Mesenchymal stem cell (in vitro differentiated cells and primary cell): ENCODE results near the gene CARD11.

Source experiments
- DNase-seq: peaks from one replicate; pipeline ENCODE4 v3.0.0-alpha.2; 2013
- H2AFZ ChIP-seq: one replicate; pipeline ENCODE4 v1.6.1; 2013; ENCODE audit warnings: low read depth, mild to moderate bottlenecking, control low read depth, inconsistent platforms, low read length, moderate library complexity
- H2AK5ac ChIP-seq: 2 replicates; pipeline ENCODE4 v1.6.1; 2013; ENCODE audit warnings: low read length, moderate library complexity, mild to moderate bottlenecking, inconsistent platforms; ENCODE audit not compliant: severe bottlenecking
- H2BK120ac ChIP-seq: one replicate; pipeline ENCODE4 v1.6.1; 2013; ENCODE audit warnings: low read depth, mild to moderate bottlenecking, inconsistent platforms, low read length, moderate library complexity
- H2BK12ac ChIP-seq, 2 experiments: one replicate each; pipeline ENCODE4 v1.6.1; 2013; ENCODE audit warnings: inconsistent platforms in 2 of 2, low read length in 2 of 2, mild to moderate bottlenecking in 2 of 2, moderate library complexity in 2 of 2, control low read depth in 1 of 2
- H2BK15ac ChIP-seq: one replicate; pipeline ENCODE4 v1.6.1; 2013; ENCODE audit warnings: mild to moderate bottlenecking, low read depth, inconsistent platforms; ENCODE audit not compliant: poor library complexity, severe bottlenecking
- H2BK5ac ChIP-seq: 2 replicates; pipeline ENCODE4 v1.6.1; 2013; ENCODE audit warnings: low read depth, mild to moderate bottlenecking, low read length, control low read depth, inconsistent platforms; ENCODE audit not compliant: poor library complexity, severe bottlenecking
- H3K14ac ChIP-seq, 2 experiments: one replicate each; pipeline ENCODE4 v1.6.1; 2013; ENCODE audit warnings: inconsistent platforms in 2 of 2, low read length in 2 of 2, control low read depth in 1 of 2, mild to moderate bottlenecking in 1 of 2, moderate library complexity in 1 of 2
- H3K18ac ChIP-seq, 2 experiments: one replicate each; pipeline ENCODE4 v1.6.1; 2013; ENCODE audit warnings: inconsistent platforms in 2 of 2, low read length in 2 of 2, control low read depth in 1 of 2, low read depth in 1 of 2, mild to moderate bottlenecking in 1 of 2
- H3K23ac ChIP-seq, 2 experiments: one replicate each; pipeline ENCODE4 v1.6.1; 2013; ENCODE audit warnings: inconsistent platforms in 2 of 2, low read length in 2 of 2, mild to moderate bottlenecking in 2 of 2, moderate library complexity in 2 of 2, control low read depth in 1 of 2
- H3K27ac ChIP-seq: 2 replicates; pipeline ENCODE4 v1.5.1; 2013; ENCODE audit warnings: mild to moderate bottlenecking, moderate library complexity, low read length, control low read depth, inconsistent platforms; ENCODE audit not compliant: poor library complexity, severe bottlenecking
- H3K27me3 ChIP-seq, 2 experiments: 2 replicates each; pipeline versions ENCODE4 v1.6.1 to v1.7.0; 2013; ENCODE audit warnings: low read length in 2 of 2, mild to moderate bottlenecking in 2 of 2, moderate library complexity in 2 of 2, control low read depth in 1 of 2, inconsistent platforms in 1 of 2; ENCODE audit not compliant: control insufficient read depth in 1 of 2, insufficient read depth in 1 of 2
- H3K36me3 ChIP-seq, 2 experiments: 2 replicates each; pipeline versions ENCODE4 v1.6.1 to v1.7.0; 2013; ENCODE audit warnings: low read length in 2 of 2, control low read depth in 1 of 2, inconsistent platforms in 1 of 2, low read depth in 1 of 2, mild to moderate bottlenecking in 1 of 2; ENCODE audit not compliant: insufficient read depth in 2 of 2, control insufficient read depth in 1 of 2
- H3K4ac ChIP-seq, 2 experiments: one replicate each; pipeline ENCODE4 v1.6.1; 2013; ENCODE audit warnings: inconsistent platforms in 2 of 2, low read length in 2 of 2, mild to moderate bottlenecking in 2 of 2, moderate library complexity in 2 of 2, control low read depth in 1 of 2, low read depth in 1 of 2
- H3K4me1 ChIP-seq: 2 replicates; pipeline ENCODE4 v1.6.1; 2013; ENCODE audit warnings: low read depth, low read length, control low read depth; ENCODE audit not compliant: control insufficient read depth, insufficient read depth
- H3K4me2 ChIP-seq: 2 replicates; pipeline ENCODE4 v1.6.1; 2013; ENCODE audit warnings: low read length, mild to moderate bottlenecking, inconsistent platforms; ENCODE audit not compliant: poor library complexity, severe bottlenecking
- H3K4me3 ChIP-seq, 2 experiments: 2 replicates each; pipeline versions ENCODE4 v1.5.1 to v1.7.0; 2013; ENCODE audit warnings: low read length in 2 of 2, mild to moderate bottlenecking in 2 of 2, control low read depth in 1 of 2, low read depth in 1 of 2; ENCODE audit not compliant: insufficient read depth in 1 of 2
- H3K79me1 ChIP-seq: replicated peaks from 2 replicates; pipeline ENCODE4 v1.6.1; 2013; ENCODE audit warnings: mild to moderate bottlenecking, control low read depth, low read length, inconsistent platforms; ENCODE audit not compliant: poor library complexity, severe bottlenecking
- H3K9ac ChIP-seq: 2 replicates; pipeline ENCODE4 v1.7.0; 2013; ENCODE audit warnings: mild to moderate bottlenecking, low read length, moderate library complexity
- H3K9me3 ChIP-seq: 2 replicates; pipeline ENCODE4 v1.7.0; 2013; ENCODE audit warnings: mild to moderate bottlenecking, low read length; ENCODE audit not compliant: control insufficient read depth
- H4K8ac ChIP-seq: one replicate; pipeline ENCODE4 v1.6.1; 2013; ENCODE audit warnings: inconsistent platforms, mild to moderate bottlenecking, low read length, moderate library complexity
- H4K91ac ChIP-seq: one replicate; pipeline ENCODE4 v1.6.1; 2013; ENCODE audit warnings: mild to moderate bottlenecking, low read length, inconsistent platforms
- WGBS: methylation state at CpG from one replicate; pipeline ENCODE4 v1.1.7; 2013; ENCODE audit warnings: mixed read lengths; 5-methylcytosine and 5-hydroxymethylcytosine counted together

The CARD11 gene

DNA sequence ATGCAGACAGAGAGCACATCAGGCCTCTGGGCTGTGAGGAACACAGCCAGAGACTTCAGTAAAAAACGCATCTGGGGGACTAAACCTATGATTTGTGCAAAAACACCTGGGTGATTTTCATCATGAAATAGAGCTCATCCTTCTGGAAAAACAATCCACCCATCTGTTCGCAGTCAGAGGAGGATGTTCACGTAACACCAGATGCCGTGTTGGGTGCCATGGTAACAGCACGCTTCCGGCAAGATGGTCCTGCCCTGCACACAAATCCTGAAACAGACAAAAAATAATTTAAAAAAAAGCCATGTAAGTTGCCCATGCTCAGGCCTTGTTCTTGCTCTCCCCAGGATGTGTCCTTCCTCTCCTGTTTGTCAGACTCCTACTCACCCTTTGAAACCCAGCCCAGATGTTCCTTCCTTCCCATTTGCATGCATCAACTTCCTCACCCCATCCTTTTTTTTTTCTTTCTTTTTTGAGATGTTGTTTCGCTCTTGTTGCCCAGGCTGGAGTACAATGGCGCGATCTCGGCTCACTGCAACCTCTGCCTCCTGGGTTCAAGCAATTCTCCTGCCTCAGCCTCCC, 171.3 kb downstream of the CARD11 start:
- no peak overlapping the region for H3K14ac ChIP-seq
- 92% methylated on average over 7 of the region's 10 CpGs for WGBS

DNA sequence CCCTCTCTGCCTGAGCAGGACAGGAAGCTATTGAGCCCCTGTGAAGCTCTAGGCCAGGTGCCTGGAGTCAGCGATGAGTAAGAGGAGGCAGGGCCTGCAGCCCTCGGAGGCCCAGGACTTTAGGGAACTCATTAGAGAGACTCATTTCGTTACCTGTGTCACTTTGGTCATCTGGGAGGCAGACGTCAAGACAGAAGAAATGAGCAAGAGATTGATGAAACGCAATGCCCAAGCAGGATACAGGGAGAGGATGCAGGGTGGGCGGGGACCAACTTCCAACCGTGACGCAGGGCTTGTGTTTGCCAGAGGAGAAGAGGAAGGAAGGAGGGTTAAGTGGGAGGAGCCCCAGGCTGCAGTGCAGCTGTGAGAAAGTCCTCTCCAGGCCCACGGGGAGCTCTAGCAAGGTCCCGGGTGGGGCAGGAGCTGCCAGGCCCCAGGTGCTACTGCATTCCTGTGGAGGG, 173.2 kb downstream of the CARD11 start:
- no peaks in the 10 kb centered on the region for H3K36me3 ChIP-seq
- H3K4ac ChIP-seq: no peak overlapping the region
- peak overlapping the region in 1 of 2 experiments; percentile 55 for H3K14ac ChIP-seq
- peak overlapping the region in 1 of 2 experiments; percentile 54 for H3K18ac ChIP-seq
- H2AFZ ChIP-seq: peak overlapping the region; percentile 43
- H2BK12ac ChIP-seq: peak overlapping the region in 1 of 2 experiments; percentile 85
- peak overlapping the region; percentile 92 for H4K8ac ChIP-seq
- no peak overlapping the region for H3K4me2 ChIP-seq
- no peak overlapping the region for H3K4me3 ChIP-seq
- H4K91ac ChIP-seq: peak overlapping the region; percentile 94
- 30% methylated on average over 10 of the region's 10 CpGs for WGBS
- H3K23ac ChIP-seq: no peak overlapping the region
- H3K27me3 ChIP-seq: no peaks in the 10 kb centered on the region
- H2AK5ac ChIP-seq: no peak overlapping the region
- peaks cover 18% of the 10 kb centered on the region for H3K4me1 ChIP-seq
- H3K79me1 ChIP-seq: no peaks in the 10 kb centered on the region
- H2BK15ac ChIP-seq: peak overlapping the region; percentile 44
- H3K9ac ChIP-seq: no peak overlapping the region
- H3K9me3 ChIP-seq: no peaks in the 10 kb centered on the region
- no peak overlapping the region for H2BK120ac ChIP-seq
- no peak overlapping the region for H2BK5ac ChIP-seq
- H3K27ac ChIP-seq: no peak overlapping the region
- peak; percentile 79 for DNase-seq

More for the DNA sequence above, 171.3 kb downstream of the CARD11 start:
- H3K18ac ChIP-seq: no peak overlapping the region
- peak overlapping the region in 1 of 2 experiments; percentile 24 for H3K4ac ChIP-seq
- H2BK12ac ChIP-seq: peak overlapping the region in 1 of 2 experiments; percentile 67
- no peak overlapping the region for H2BK5ac ChIP-seq
- H4K91ac ChIP-seq: no peak overlapping the region
- no peaks in the 10 kb centered on the region for H3K36me3 ChIP-seq
- no peak overlapping the region for H2BK120ac ChIP-seq
- H3K9ac ChIP-seq: no peak overlapping the region
- H3K27ac ChIP-seq: no peak overlapping the region
- no peak overlapping the region for H3K4me2 ChIP-seq
- no peak overlapping the region for H2AK5ac ChIP-seq
- H3K79me1 ChIP-seq: no peaks in the 10 kb centered on the region
- H3K4me1 ChIP-seq: peaks cover 27% of the 10 kb centered on the region
- no peak overlapping the region for H2AFZ ChIP-seq
- no peak overlapping the region for H4K8ac ChIP-seq
- no peak overlapping the region for H3K23ac ChIP-seq
- H3K9me3 ChIP-seq: no peaks in the 10 kb centered on the region
- no peak for DNase-seq
- no peak overlapping the region for H2BK15ac ChIP-seq
- no peaks in the 10 kb centered on the region for H3K27me3 ChIP-seq
- H3K4me3 ChIP-seq: no peak overlapping the region

DNA sequence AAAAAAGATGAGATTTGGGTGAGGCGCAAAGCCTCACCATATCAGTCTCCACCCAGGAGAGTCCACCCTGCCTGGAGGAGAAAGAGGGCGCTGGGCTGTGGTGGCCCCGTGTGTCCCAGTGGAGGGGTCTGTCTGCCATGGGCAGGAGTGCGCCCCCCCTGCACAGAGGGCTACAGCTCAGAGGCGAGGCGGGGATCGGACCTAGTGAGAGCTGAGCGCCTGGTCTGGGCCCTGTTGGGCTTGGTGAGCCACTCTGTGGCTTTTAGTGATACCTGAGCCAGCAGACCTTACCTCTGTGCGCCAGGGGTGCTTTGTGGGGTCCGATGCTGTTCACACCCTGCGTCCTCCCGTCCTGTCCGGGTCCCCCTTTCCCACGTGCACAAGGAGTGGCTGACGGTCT, 173.7 kb downstream of the CARD11 start:
- Histone ChIP-seq H3K9ac (no peak overlapping the region), H2BK120ac (no peak overlapping the region), H2BK15ac (peak overlapping the region; percentile 45), H3K4me3 (no peak overlapping the region), H3K4me2 (no peak overlapping the region), H3K9me3 (no peaks in the 10 kb centered on the region), H3K23ac (no peak overlapping the region), H3K27ac (no peak overlapping the region), H3K4me1 (peaks cover 23% of the 10 kb centered on the region), H3K14ac (peak overlapping the region in 1 of 2 experiments; percentile 55), H4K91ac (peak overlapping the region; percentile 94), H2BK5ac (no peak overlapping the region), H3K27me3 (no peaks in the 10 kb centered on the region), H3K36me3 (no peaks in the 10 kb centered on the region), H3K18ac (peak overlapping the region; percentile 52 to 54), H2AK5ac (no peak overlapping the region), H2AFZ (no peak overlapping the region), H2BK12ac (peak overlapping the region in 1 of 2 experiments; percentile 85), H3K79me1 (no peaks in the 10 kb centered on the region), H3K4ac (no peak overlapping the region), H4K8ac (peak overlapping the region; percentile 71)
- no peak for DNase-seq
- WGBS: 97% methylated on average over 14 of the region's 15 CpGs

DNA sequence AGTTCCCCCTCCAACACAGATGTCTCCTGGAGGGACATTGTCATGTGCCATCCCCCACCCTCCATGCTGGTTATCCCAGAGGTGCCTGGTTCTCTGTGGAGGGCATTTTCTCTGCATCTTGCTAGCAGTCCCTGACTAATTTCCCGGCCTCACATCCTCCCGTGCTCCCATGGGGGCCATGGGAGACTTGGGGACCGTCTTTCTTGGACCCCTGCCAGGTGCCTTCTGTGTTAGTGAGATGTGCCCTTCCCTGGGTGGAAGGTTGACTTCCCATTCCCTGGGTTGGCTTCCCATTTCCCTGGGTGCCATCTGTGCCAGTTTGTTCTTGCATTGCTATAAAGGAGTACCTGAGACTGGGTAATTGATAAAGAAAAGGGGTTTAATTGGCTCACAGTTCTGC, 177.1 kb downstream of the CARD11 start:
- no peak overlapping the region for H3K4me3 ChIP-seq
- H2AFZ ChIP-seq: no peak overlapping the region
- H2BK12ac ChIP-seq: peak overlapping the region; percentile 21 to 25
- H2BK5ac ChIP-seq: no peak overlapping the region
- no peaks in the 10 kb centered on the region for H3K9me3 ChIP-seq
- no peaks in the 10 kb centered on the region for H3K36me3 ChIP-seq
- H3K27me3 ChIP-seq: no peaks in the 10 kb centered on the region
- no peak overlapping the region for H3K18ac ChIP-seq
- peak overlapping the region; percentile 33 for H2BK15ac ChIP-seq
- no peak overlapping the region for H3K4me2 ChIP-seq
- H3K9ac ChIP-seq: no peak overlapping the region
- H3K27ac ChIP-seq: no peak overlapping the region
- WGBS: 77% methylated on average over 3 of the region's 3 CpGs
- H3K14ac ChIP-seq: no peak overlapping the region
- H2BK120ac ChIP-seq: no peak overlapping the region
- DNase-seq: no peak
- no peak overlapping the region for H4K8ac ChIP-seq
- H3K79me1 ChIP-seq: no peaks in the 10 kb centered on the region
- H3K23ac ChIP-seq: no peak overlapping the region
- peak overlapping the region; percentile 40 for H4K91ac ChIP-seq
- H2AK5ac ChIP-seq: peak overlapping the region; percentile 30
- peak overlapping the region in 1 of 2 experiments; percentile 55 for H3K4ac ChIP-seq
- peaks cover 31% of the 10 kb centered on the region for H3K4me1 ChIP-seq
